ENCODE data around the gene RAPGEF4. TPM values are rescaled to one million over a fixed set of nuclear protein-coding genes. Genes with fewer than 3 reads are reported as not detected.

Gene RAPGEF4
- total and polyA plus RNA-seq, 4 donors = 6.4 to 33.5 (median 8.6) TPM

DNA sequence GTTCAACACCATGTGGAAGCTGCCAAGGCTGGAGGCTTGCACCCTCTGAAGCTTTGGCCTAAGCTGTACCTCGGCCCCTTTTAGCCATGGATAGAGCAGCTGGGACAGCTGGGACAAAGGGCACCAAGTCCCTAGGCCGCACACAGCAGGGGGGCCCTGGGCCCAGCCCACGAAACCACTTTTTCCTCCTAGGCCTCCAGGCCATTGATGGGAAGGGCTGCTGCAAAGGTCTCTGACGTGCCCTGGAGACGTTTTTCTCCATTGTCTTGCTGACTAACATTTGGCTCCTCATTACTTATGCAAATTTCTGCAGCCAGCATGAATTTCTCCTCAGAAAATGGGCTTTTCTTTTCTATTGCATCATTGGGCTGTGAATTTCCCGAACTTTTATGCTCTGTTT lies 13.7 kb downstream of the RAPGEF4 start:
- H3K36me3 ChIP-seq (ENCODE audit: control insufficient read depth in 4 of 4, insufficient read depth in 4 of 4, low read length in 4 of 4) = no peaks in the 10 kb centered on the region
- H3K4me3 ChIP-seq = no peak overlapping the region
- H3K27ac ChIP-seq (ENCODE audit: low read depth in 1 of 2, low read length in 1 of 2) = no peak overlapping the region
- H3K4me1 ChIP-seq (ENCODE audit: control insufficient read depth in 5 of 5, insufficient read depth in 5 of 5, low read length in 5 of 5) = no peaks in the 10 kb centered on the region
- TF ChIP-seq, protein P1, sequence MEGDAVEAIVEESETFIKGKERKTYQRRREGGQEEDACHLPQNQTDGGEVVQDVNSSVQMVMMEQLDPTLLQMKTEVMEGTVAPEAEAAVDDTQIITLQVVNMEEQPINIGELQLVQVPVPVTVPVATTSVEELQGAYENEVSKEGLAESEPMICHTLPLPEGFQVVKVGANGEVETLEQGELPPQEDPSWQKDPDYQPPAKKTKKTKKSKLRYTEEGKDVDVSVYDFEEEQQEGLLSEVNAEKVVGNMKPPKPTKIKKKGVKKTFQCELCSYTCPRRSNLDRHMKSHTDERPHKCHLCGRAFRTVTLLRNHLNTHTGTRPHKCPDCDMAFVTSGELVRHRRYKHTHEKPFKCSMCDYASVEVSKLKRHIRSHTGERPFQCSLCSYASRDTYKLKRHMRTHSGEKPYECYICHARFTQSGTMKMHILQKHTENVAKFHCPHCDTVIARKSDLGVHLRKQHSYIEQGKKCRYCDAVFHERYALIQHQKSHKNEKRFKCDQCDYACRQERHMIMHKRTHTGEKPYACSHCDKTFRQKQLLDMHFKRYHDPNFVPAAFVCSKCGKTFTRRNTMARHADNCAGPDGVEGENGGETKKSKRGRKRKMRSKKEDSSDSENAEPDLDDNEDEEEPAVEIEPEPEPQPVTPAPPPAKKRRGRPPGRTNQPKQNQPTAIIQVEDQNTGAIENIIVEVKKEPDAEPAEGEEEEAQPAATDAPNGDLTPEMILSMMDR (IDR thresholded peaks at IDR 0.05; ENCODE audit: control extremely low read depth, extremely low read depth) = no peak
- H3K9me3 ChIP-seq (ENCODE audit: control insufficient read depth in 4 of 4, insufficient read depth in 3 of 4, low read length in 3 of 4) = no peaks in the 10 kb centered on the region
- ATAC-seq (ENCODE audit: insufficient read depth, low FRiP score) (no peak), DNase-seq (no peak)
- WGBS, 2 donors = 82 to 88% methylated on average over 6 of the region's 6 CpGs
- H3K9ac ChIP-seq (ENCODE audit: insufficient read depth in 1 of 2, low read length in 2 of 2) = no peak overlapping the region
- H3K27me3 ChIP-seq (ENCODE audit: control insufficient read depth in 3 of 3, insufficient read depth in 3 of 3, low read length in 2 of 3) = no peaks in the 10 kb centered on the region

DNA sequence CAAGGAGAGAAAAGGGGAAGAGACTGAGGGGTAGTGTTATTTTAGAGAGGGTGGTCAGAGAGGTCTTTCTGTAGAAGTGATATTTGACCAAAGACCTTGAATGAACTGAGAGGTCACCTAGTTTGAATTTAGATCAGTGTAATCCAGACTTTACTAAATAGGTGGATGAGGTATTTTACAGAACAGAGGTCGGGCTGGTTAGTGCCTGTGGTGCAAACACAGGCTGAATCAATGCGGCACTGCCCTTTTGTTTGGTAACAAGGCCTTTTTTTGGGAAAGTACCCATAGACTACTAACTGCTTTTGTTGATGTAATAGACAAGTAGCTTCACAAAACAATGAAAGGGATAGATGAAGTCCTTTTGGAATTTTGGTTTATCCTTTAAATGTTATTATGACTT lies 15.9 kb downstream of the RAPGEF4 start:
- TF ChIP-seq, protein P1 (IDR thresholded peaks at IDR 0.05; ENCODE audit: control extremely low read depth, extremely low read depth) = no peak

DNA sequence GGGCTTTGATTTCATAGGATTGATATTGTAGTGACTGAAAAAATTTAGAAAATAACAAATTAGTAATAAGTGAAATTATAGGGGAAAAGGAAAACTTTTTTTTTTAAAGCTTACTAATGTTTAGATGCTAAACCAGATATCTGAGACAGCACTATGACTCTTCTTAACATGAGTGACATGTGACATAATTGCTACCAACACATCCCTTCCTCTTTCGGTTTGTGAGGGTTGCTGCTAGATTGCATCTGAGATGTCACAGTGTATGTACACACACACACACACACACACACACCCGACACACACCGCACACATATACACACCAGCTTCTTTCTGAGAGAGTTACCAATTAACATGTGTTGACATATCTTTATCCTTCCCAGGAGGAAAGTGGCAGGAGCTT lies 18.0 kb downstream of the RAPGEF4 start:
- Histone ChIP-seq H3K9me3 (ENCODE audit: control insufficient read depth in 4 of 4, insufficient read depth in 3 of 4, low read length in 3 of 4) (peaks cover 0 to 3% (median 0%) of the 10 kb centered on the region in 4 donors), H3K4me1 (ENCODE audit: control insufficient read depth in 5 of 5, insufficient read depth in 5 of 5, low read length in 5 of 5) (no peaks in the 10 kb centered on the region), H3K27me3 (ENCODE audit: control insufficient read depth in 3 of 3, insufficient read depth in 3 of 3, low read length in 2 of 3) (peaks cover 0 to 2% (median 0%) of the 10 kb centered on the region in 3 donors), H3K4me3 (no peak overlapping the region), H3K36me3 (ENCODE audit: control insufficient read depth in 4 of 4, insufficient read depth in 4 of 4, low read length in 4 of 4) (no peaks in the 10 kb centered on the region), H3K9ac (ENCODE audit: insufficient read depth in 1 of 2, low read length in 2 of 2) (no peak overlapping the region), H3K27ac (ENCODE audit: low read depth in 1 of 2, low read length in 1 of 2) (no peak overlapping the region)
- TF ChIP-seq, protein P1 (IDR thresholded peaks at IDR 0.05; ENCODE audit: control extremely low read depth, extremely low read depth) = no peak
- DNase-seq (no peak), ATAC-seq (ENCODE audit: insufficient read depth, low FRiP score) (no peak)
- 74 to 80% methylated on average over 3 of the region's 3 CpGs for WGBS, 2 donors

More for the DNA sequence above, 15.9 kb downstream of the RAPGEF4 start:
- ATAC-seq (ENCODE audit: insufficient read depth, low FRiP score) (no peak), DNase-seq (no peak)
- Histone ChIP-seq H3K27ac (ENCODE audit: low read depth in 1 of 2, low read length in 1 of 2) (no peak overlapping the region), H3K9me3 (ENCODE audit: control insufficient read depth in 4 of 4, insufficient read depth in 3 of 4, low read length in 3 of 4) (peaks cover 0 to 3% (median 0%) of the 10 kb centered on the region in 4 donors), H3K9ac (ENCODE audit: insufficient read depth in 1 of 2, low read length in 2 of 2) (no peak overlapping the region), H3K27me3 (ENCODE audit: control insufficient read depth in 3 of 3, insufficient read depth in 3 of 3, low read length in 2 of 3) (no peaks in the 10 kb centered on the region), H3K36me3 (ENCODE audit: control insufficient read depth in 4 of 4, insufficient read depth in 4 of 4, low read length in 4 of 4) (no peaks in the 10 kb centered on the region), H3K4me1 (ENCODE audit: control insufficient read depth in 5 of 5, insufficient read depth in 5 of 5, low read length in 5 of 5) (no peaks in the 10 kb centered on the region), H3K4me3 (no peak overlapping the region)
- WGBS, 2 donors = 39 to 40% methylated on average over 2 of the region's 2 CpGs

- H3K36me3 ChIP-seq (ENCODE audit: control insufficient read depth in 4 of 4, insufficient read depth in 4 of 4, low read length in 4 of 4) = no peaks in the 10 kb centered on the region
- no peak overlapping the region for H3K4me3 ChIP-seq
- H3K27ac ChIP-seq (ENCODE audit: low read depth in 1 of 2, low read length in 1 of 2) = no peak overlapping the region
- no peaks in the 10 kb centered on the region for H3K4me1 ChIP-seq (ENCODE audit: control insufficient read depth in 5 of 5, insufficient read depth in 5 of 5, low read length in 5 of 5)
- peaks cover 0 to 5% (median 3%) of the 10 kb centered on the region in 4 donors for H3K9me3 ChIP-seq (ENCODE audit: control insufficient read depth in 4 of 4, insufficient read depth in 3 of 4, low read length in 3 of 4)
- ATAC-seq (ENCODE audit: insufficient read depth, low FRiP score) = no peak
- H3K9ac ChIP-seq (ENCODE audit: insufficient read depth in 1 of 2, low read length in 2 of 2) = no peak overlapping the region
- H3K27me3 ChIP-seq (ENCODE audit: control insufficient read depth in 3 of 3, insufficient read depth in 3 of 3, low read length in 2 of 3) = peaks cover 0 to 2% (median 0%) of the 10 kb centered on the region in 3 donors
- WGBS, 2 donors = 94 to 95% methylated on average over 2 of the region's 2 CpGs
- TF ChIP-seq, protein P1 (IDR thresholded peaks at IDR 0.05; ENCODE audit: control extremely low read depth, extremely low read depth) = no peak
- no peak for DNase-seq
These were observed 23.8 kb downstream of the RAPGEF4 start for GRCh38 chr2:172759441-172759840.
